Transverse colon (tissue), 3 donors: Measurements from ENCODE around the gene FOLR1.

Source experiments
- EP300 ChIP-seq: sonication (generic); formaldehyde crosslinking; IDR thresholded peaks from one replicate; pipeline ENCODE4 v1.6.1; 2017; ENCODE audit warnings: antibody characterized with exemption, low read depth
- POLR2A ChIP-seq: fragments of 450-650 bp; IDR thresholded peaks from one replicate; pipeline ENCODE4 v1.6.1; 2016; ENCODE audit warnings: antibody characterized with exemption, mild to moderate bottlenecking, moderate library complexity
- TF ChIP-seq, protein P1 (sequence below), 5 experiments: fragments of 200-600 bp in 3 of 5; fragments of 450-650 bp in 2 of 5; sonication (generic) in 3 of 5; IDR thresholded peaks; 1 replicate in 2 of 5; 2 replicates in 3 of 5; pipeline ENCODE4 v1.5.1; 2016 to 2017; ENCODE audit warnings: antibody characterized with exemption in 5 of 5, inconsistent platforms in 3 of 5, mild to moderate bottlenecking in 2 of 5, moderate library complexity in 1 of 5

DNA sequence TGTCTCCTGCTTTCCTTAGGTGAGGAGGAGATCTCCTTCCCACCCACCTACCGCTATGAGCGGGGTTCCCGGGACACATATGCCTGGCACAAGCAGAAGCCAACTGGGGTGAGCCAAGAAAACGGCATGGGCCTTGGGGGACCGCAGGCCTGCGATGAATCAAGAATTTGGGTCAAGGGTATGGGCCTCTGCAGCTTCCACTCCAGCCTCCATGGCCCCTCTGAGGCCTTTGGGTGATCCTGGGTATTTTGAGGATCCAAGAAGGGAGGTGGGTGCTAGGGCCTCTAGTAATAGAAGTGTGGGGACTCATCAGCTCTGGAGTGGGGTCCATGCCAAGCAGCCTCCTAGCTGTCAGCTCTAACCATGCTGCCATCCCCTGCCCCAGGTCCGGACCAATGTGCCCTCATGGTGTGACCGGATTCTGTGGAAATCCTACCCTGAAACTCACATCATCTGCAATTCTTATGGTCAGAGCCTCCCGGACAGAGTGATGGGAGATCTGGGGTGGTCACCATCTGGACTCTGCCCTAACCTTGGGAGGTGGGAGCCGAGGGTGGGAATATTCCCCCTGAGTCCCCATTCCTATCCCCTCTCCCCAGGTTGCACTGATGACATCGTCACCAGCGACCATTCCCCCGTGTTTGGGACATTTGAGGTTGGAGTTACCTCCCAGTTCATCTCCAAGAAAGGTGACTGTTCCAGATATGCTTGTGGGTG lies 41.3 kb downstream of the FOLR1 start:
- TF ChIP-seq, protein P1, sequence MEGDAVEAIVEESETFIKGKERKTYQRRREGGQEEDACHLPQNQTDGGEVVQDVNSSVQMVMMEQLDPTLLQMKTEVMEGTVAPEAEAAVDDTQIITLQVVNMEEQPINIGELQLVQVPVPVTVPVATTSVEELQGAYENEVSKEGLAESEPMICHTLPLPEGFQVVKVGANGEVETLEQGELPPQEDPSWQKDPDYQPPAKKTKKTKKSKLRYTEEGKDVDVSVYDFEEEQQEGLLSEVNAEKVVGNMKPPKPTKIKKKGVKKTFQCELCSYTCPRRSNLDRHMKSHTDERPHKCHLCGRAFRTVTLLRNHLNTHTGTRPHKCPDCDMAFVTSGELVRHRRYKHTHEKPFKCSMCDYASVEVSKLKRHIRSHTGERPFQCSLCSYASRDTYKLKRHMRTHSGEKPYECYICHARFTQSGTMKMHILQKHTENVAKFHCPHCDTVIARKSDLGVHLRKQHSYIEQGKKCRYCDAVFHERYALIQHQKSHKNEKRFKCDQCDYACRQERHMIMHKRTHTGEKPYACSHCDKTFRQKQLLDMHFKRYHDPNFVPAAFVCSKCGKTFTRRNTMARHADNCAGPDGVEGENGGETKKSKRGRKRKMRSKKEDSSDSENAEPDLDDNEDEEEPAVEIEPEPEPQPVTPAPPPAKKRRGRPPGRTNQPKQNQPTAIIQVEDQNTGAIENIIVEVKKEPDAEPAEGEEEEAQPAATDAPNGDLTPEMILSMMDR (IDR thresholded peaks at IDR 0.05) = no peak
- TF ChIP-seq EP300 (no peak), POLR2A (no peak)
